HepG2 (cell line): Measurements from ENCODE around the gene SPAG5. TPM values are rescaled to one million over a fixed set of nuclear protein-coding genes. Genes with fewer than 3 reads are reported as not detected.

ENCODE experiments used
- ATF2 ChIP-seq: sonication (generic); formaldehyde crosslinking; IDR thresholded peaks from 2 replicates; pipeline ENCODE4 v1.4.0; 2020; ENCODE audit warnings: missing genetic modification reagents
- FOXM1 ChIP-seq: sonication (generic); formaldehyde crosslinking; IDR thresholded peaks from 2 replicates; pipeline ENCODE4 v1.5.0; 2020; ENCODE audit warnings: missing genetic modification reagents
- NAIF1 ChIP-seq: sonication (generic); formaldehyde crosslinking; IDR thresholded peaks from 2 replicates; pipeline ENCODE4 v1.5.0; 2020; ENCODE audit warnings: mild to moderate bottlenecking, missing genetic modification reagents, borderline replicate concordance
- NFAT5 ChIP-seq: sonication (generic); formaldehyde crosslinking; IDR thresholded peaks from 2 replicates; pipeline ENCODE4 v1.4.0; 2020; ENCODE audit warnings: missing genetic modification reagents
- NFE2L1 ChIP-seq: sonication (generic); formaldehyde crosslinking; IDR thresholded peaks from 2 replicates; pipeline ENCODE4 v1.4.0; 2020; ENCODE audit warnings: missing genetic modification reagents, mild to moderate bottlenecking, borderline replicate concordance
- RBM22 ChIP-seq: fragments of 200-400 bp; formaldehyde crosslinking; optimal IDR thresholded peaks from 2 replicates; pipeline ENCODE3; 2017; ENCODE audit warnings: mild to moderate bottlenecking, low read length, moderate library complexity
- SSRP1 ChIP-seq: IDR thresholded peaks from 2 replicates; pipeline ENCODE4 v1.6.1; 2016; ENCODE audit warnings: control low read depth
- ZBTB10 ChIP-seq: sonication (generic); formaldehyde crosslinking; IDR thresholded peaks from 2 replicates; pipeline ENCODE4 v1.4.0; 2020; ENCODE audit warnings: missing genetic modification reagents, borderline replicate concordance
- ZNF143 ChIP-seq: sonication (generic); formaldehyde crosslinking; IDR thresholded peaks from 2 replicates; pipeline ENCODE4 v1.4.0; 2020; ENCODE audit warnings: missing genetic modification reagents
- ZNF513 ChIP-seq: sonication (generic); formaldehyde crosslinking; conservative IDR thresholded peaks from 2 replicates; pipeline ENCODE4 v1.5.0; 2020; ENCODE audit warnings: missing genetic modification reagents
- ZNF7 ChIP-seq: IDR thresholded peaks from 2 replicates; pipeline ENCODE4 v1.6.1; 2016; ENCODE audit warnings: missing biosample characterization, missing genetic modification reagents
- ZNF710 ChIP-seq: sonication (generic); formaldehyde crosslinking; IDR thresholded peaks from 2 replicates; pipeline ENCODE4 v1.5.0; 2020; ENCODE audit warnings: mild to moderate bottlenecking, missing genetic modification reagents, borderline replicate concordance
- ZNF746 ChIP-seq: sonication (generic); formaldehyde crosslinking; IDR thresholded peaks from 2 replicates; pipeline ENCODE4 v1.8.0; 2022; ENCODE audit warnings: mild to moderate bottlenecking, missing genetic modification reagents
- ZNF768 ChIP-seq: sonication (generic); formaldehyde crosslinking; IDR thresholded peaks from 2 replicates; pipeline ENCODE4 v1.4.0; 2020; ENCODE audit warnings: missing genetic modification reagents
- ZSCAN9 ChIP-seq: IDR thresholded peaks from 2 replicates; pipeline ENCODE4 v1.6.1; 2016; ENCODE audit warnings: borderline replicate concordance
- polyA plus RNA-seq, 8 experiments: library from polyadenylated mRNA; depleted of rRNA in 3 of 8; stranded (reverse) in 7 of 8; unstranded in 1 of 8; fragments of >200 nt; fragmentation: Illumina TruSeq in 4 of 8; extraction: Trizol in 4 of 8; gene quantifications; 2 replicates each; pipeline versions ENCODE4 v1.2.1 to v1.2.3, GENCODE V29; 2011 to 2016; ENCODE audit warnings: low read depth in 4 of 8, missing spikeins in 1 of 8, mixed read lengths in 1 of 8; ENCODE audit not compliant: insufficient read depth in 1 of 8
- total RNA-seq, 5 experiments: library from RNA; depleted of rRNA; stranded (reverse); fragments of >200 nt; fragmentation: Illumina TruSeq; extraction: Trizol; gene quantifications; 2 replicates each; pipeline ENCODE4 v1.2.3, GENCODE V29; 2016; ENCODE audit warnings: low read depth in 1 of 5

Gene SPAG5
- total and polyA plus RNA-seq, 2 of the 13 experiments (the other 11 are each of a cell fraction or from before 2014, with no cell fraction given): 41.4 to 98.0 TPM

- TF ChIP-seq ZNF513: no peak
- no peak for TF ChIP-seq NFE2L1 (CRISPR knock-in tag)
- no peak for TF ChIP-seq ZNF143 (CRISPR knock-in tag)
- TF ChIP-seq ZNF746: peak; percentile 75
- no peak for TF ChIP-seq RBM22
- peak; percentile 31; the same call in 1 of the 2 replicates for TF ChIP-seq ATF2 (CRISPR knock-in tag)
- no peak for TF ChIP-seq NFAT5 (CRISPR knock-in tag)
- peak; percentile 58; the same call in 1 of the 2 replicates for TF ChIP-seq ZSCAN9 (CRISPR knock-in tag)
- no peak for TF ChIP-seq ZNF7 (CRISPR knock-in tag)
- TF ChIP-seq NAIF1 (CRISPR knock-in tag): no peak; the same call in 1 of the 2 replicates
- no peak for TF ChIP-seq SSRP1 (CRISPR knock-in tag)
- TF ChIP-seq ZNF768 (CRISPR knock-in tag): 0 out of 2 replicates have a peak, but pooled peaks have one; percentile 17
- no peak for TF ChIP-seq ZBTB10 (CRISPR knock-in tag)
- no peak for TF ChIP-seq FOXM1 (CRISPR knock-in tag)
- peak; percentile 74; the same call in 1 of the 2 replicates for TF ChIP-seq ZNF710 (CRISPR knock-in tag)
Observed at GRCh38 chr17:28644787-28645575, 46.2 kb upstream of the SPAG5 start, which contains the start of gene BLTP2 (continued).
